K562 (cell line): ENCODE results near the gene GLYATL1. TPM values are rescaled to one million over a fixed set of nuclear protein-coding genes. Genes with fewer than 3 reads are reported as not detected.

ENCODE experiments used
- CXXC5 ChIP-seq: fragments of 250-450 bp; sonication (Bioruptor Pico); IDR thresholded peaks from 2 replicates; pipeline ENCODE4 v1.8.0; 2022; ENCODE audit warnings: inconsistent platforms, mild to moderate bottlenecking, moderate library complexity
- DEAF1 ChIP-seq: fragments of 450-650 bp; formaldehyde crosslinking; IDR thresholded peaks from 2 replicates; pipeline ENCODE4 v1.4.0; 2020; ENCODE audit warnings: mild to moderate bottlenecking, moderate library complexity
- NBN ChIP-seq: fragments of 450-650 bp; IDR thresholded peaks from 2 replicates; pipeline ENCODE4 v1.6.1; 2016; ENCODE audit warnings: low read depth, mild to moderate bottlenecking
- PHTF2 ChIP-seq: fragments of 250-450 bp; sonication (Bioruptor Pico); IDR thresholded peaks from 2 replicates; pipeline ENCODE4 v1.5.0; 2021; ENCODE audit warnings: mild to moderate bottlenecking
- RAD21 ChIP-seq, 2 experiments: fragments of 250-450 bp in 1 of 2; fragments of 450-650 bp in 1 of 2; sonication (Bioruptor Pico) in 1 of 2; formaldehyde crosslinking in 1 of 2; IDR thresholded peaks in 1 of 2; conservative IDR thresholded peaks in 1 of 2; 2 replicates each; pipeline versions ENCODE4 v1.4.0 to v1.8.0; 2020 to 2022; ENCODE audit warnings: mild to moderate bottlenecking in 2 of 2, moderate library complexity in 1 of 2
- SPI1 ChIP-seq: IDR thresholded peaks from 2 replicates; pipeline ENCODE4 v1.6.1; 2011; ENCODE audit warnings: low read depth, low read length, control low read depth, borderline replicate concordance
- XRCC5 ChIP-seq: fragments of 200-400 bp; formaldehyde crosslinking; IDR thresholded peaks from 2 replicates; pipeline ENCODE4 v1.6.1; 2017; ENCODE audit warnings: low read depth, mild to moderate bottlenecking, low read length
- polyA plus RNA-seq, 8 experiments: library from polyadenylated mRNA; depleted of rRNA in 4 of 8; stranded (reverse) in 5 of 8; unstranded in 3 of 8; fragments of >200 nt; fragmentation: Nextera tagmentation in 2 of 8; fragmentation: Illumina TruSeq in 1 of 8; extraction: Ambion mirVana in 2 of 8; extraction: Trizol in 1 of 8; gene quantifications; 2 replicates each; pipeline versions ENCODE4 v1.2.1 to v1.2.3, GENCODE V29; 2011 to 2014; ENCODE audit warnings: inconsistent platforms in 1 of 8, missing spikeins in 1 of 8
- total RNA-seq, 7 experiments: library from RNA; depleted of rRNA in 6 of 7; stranded (reverse); fragments of >200 nt in 6 of 7; fragmentation: Illumina TruSeq in 2 of 7; extraction: Trizol in 2 of 7; gene quantifications; 2 replicates each; pipeline versions ENCODE4 v1.2.1 to v1.2.3, GENCODE V29; 2011 to 2021; ENCODE audit warnings: low replicate concordance in 1 of 7
- TF ChIP-seq, protein P1 (sequence below): IDR thresholded peaks from 2 replicates; pipeline ENCODE4 v1.6.1; 2016; ENCODE audit warnings: missing genetic modification characterization, missing compliant biosample characterization
- TF ChIP-seq, protein P2 (sequence below): sonication (generic); formaldehyde crosslinking; IDR thresholded peaks from 2 replicates; pipeline ENCODE4 v1.8.0; 2022; ENCODE audit warnings: missing genetic modification reagents, mild to moderate bottlenecking, moderate library complexity, borderline replicate concordance

The GLYATL1 gene
- total and polyA plus RNA-seq, 9 of the 15 experiments (the other 6 are each of a cell fraction or from before 2014, with no cell fraction given): not detected

- TF ChIP-seq NBN: no peak
- TF ChIP-seq DEAF1 (CRISPR knock-in tag): peak; percentile 77
- no peak for TF ChIP-seq SPI1
- TF ChIP-seq, protein P1, sequence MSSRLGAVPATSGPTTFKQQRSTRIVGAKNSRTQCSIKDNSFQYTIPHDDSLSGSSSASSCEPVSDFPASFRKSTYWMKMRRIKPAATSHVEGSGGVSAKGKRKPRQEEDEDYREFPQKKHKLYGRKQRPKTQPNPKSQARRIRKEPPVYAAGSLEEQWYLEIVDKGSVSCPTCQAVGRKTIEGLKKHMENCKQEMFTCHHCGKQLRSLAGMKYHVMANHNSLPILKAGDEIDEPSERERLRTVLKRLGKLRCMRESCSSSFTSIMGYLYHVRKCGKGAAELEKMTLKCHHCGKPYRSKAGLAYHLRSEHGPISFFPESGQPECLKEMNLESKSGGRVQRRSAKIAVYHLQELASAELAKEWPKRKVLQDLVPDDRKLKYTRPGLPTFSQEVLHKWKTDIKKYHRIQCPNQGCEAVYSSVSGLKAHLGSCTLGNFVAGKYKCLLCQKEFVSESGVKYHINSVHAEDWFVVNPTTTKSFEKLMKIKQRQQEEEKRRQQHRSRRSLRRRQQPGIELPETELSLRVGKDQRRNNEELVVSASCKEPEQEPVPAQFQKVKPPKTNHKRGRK (tag): no peak
- peak; percentile 52 for TF ChIP-seq CXXC5 (CRISPR knock-in tag)
- TF ChIP-seq, protein P2, sequence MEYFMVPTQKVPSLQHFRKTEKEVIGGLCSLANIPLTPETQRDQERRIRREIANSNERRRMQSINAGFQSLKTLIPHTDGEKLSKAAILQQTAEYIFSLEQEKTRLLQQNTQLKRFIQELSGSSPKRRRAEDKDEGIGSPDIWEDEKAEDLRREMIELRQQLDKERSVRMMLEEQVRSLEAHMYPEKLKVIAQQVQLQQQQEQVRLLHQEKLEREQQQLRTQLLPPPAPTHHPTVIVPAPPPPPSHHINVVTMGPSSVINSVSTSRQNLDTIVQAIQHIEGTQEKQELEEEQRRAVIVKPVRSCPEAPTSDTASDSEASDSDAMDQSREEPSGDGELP (CRISPR knock-in tag): peak; percentile 45; the same call in 1 of the 2 replicates
- TF ChIP-seq XRCC5: peak; percentile 54; the same call in 1 of the 2 replicates
- TF ChIP-seq PHTF2 (CRISPR knock-in tag): no peak
- TF ChIP-seq RAD21 (CRISPR knock-in tag; conservative IDR thresholded peaks at IDR 0.05 in 1 of 2, IDR thresholded peaks at IDR 0.05 in 1 of 2): peak; percentile 87 to 89
These were observed 38.5 kb upstream of the GLYATL1 start (continued) for GRCh38 chr11:58900479-58901420.
